IMR-90 (cell line): Measurements from ENCODE around the gene PROM2. TPM values are rescaled to one million over a fixed set of nuclear protein-coding genes. Genes with fewer than 3 reads are reported as not detected.

Source experiments
- ATAC-seq: fragments of 200-7000 bp; cut with Tn5 transposase; 2 replicates; pipeline ENCODE4 v1.9.1; 2020; ENCODE audit warnings: low read depth, mild to moderate bottlenecking, moderate library complexity
- BruUV-seq: library from RNA; stranded (reverse); fragments of 400-500 nt; replicated peaks from 2 replicates; lab custom pipeline; 2021; lab: Mats Ljungman, UMichigan
- CTCF ChIA-PET: fragments of 300-600 bp; formaldehyde crosslinking; extraction: SDS; loops from one replicate; lab custom pipeline; 2021; ENCODE audit warnings: antibody characterized with exemption; lab: Yijun Ruan, JAX
- POLR2A ChIA-PET: fragments of 300-600 bp; sonication (Branson Sonifier 250); formaldehyde crosslinking; loops from one replicate; lab custom pipeline; 2022; ENCODE audit warnings: antibody characterized with exemption; ENCODE audit not compliant: unreplicated experiment; lab: Charles Lee
- DNase-seq: peaks from one replicate; pipeline ENCODE4 v3.0.0; 2013
- H2AFZ ChIP-seq: replicated peaks from 2 replicates; pipeline ENCODE3; 2013; ENCODE audit warnings: low read length, mild to moderate bottlenecking; ENCODE audit not compliant: poor library complexity
- H2AK5ac ChIP-seq: 2 replicates; pipeline ENCODE4 v1.6.1; 2013; ENCODE audit warnings: low read depth, low read length, inconsistent platforms
- H2AK9ac ChIP-seq: replicated peaks from 2 replicates; pipeline ENCODE3; 2013; ENCODE audit warnings: mild to moderate bottlenecking, low read depth, low read length, moderate library complexity; ENCODE audit not compliant: poor library complexity
- H2BK120ac ChIP-seq: 2 replicates; pipeline ENCODE4 v1.6.1; 2013; ENCODE audit warnings: low read depth, low read length, inconsistent platforms
- H2BK15ac ChIP-seq: 3 replicates; pipeline ENCODE4 v1.6.1; 2013; ENCODE audit warnings: low read depth, low read length, inconsistent platforms
- H2BK20ac ChIP-seq: 2 replicates; pipeline ENCODE4 v1.6.1; 2013; ENCODE audit warnings: low read depth, mild to moderate bottlenecking, inconsistent platforms, low read length, moderate library complexity
- H2BK5ac ChIP-seq: 2 replicates; pipeline ENCODE4 v1.6.1; 2013; ENCODE audit warnings: mild to moderate bottlenecking, low read depth, low read length, inconsistent platforms; ENCODE audit not compliant: poor library complexity, severe bottlenecking
- H3K14ac ChIP-seq: replicated peaks from 2 replicates; pipeline ENCODE4 v1.6.1; 2013; ENCODE audit warnings: low read depth, low read length, inconsistent platforms
- H3K18ac ChIP-seq: 2 replicates; pipeline ENCODE4 v1.6.1; 2013; ENCODE audit warnings: low read depth, low read length, control low read depth
- H3K23ac ChIP-seq: 2 replicates; pipeline ENCODE4 v1.6.1; 2013; ENCODE audit warnings: low read depth, low read length, inconsistent platforms
- H3K27ac ChIP-seq: 2 replicates; pipeline ENCODE4 v1.5.1; 2013; ENCODE audit warnings: mild to moderate bottlenecking, control low read depth, low read length; ENCODE audit not compliant: insufficient read depth
- H3K27me3 ChIP-seq: 2 replicates; pipeline ENCODE4 v1.6.1; 2013; ENCODE audit warnings: low read length; ENCODE audit not compliant: control insufficient read depth, insufficient read depth
- H3K36me3 ChIP-seq: 2 replicates; pipeline ENCODE4 v1.6.1; 2013; ENCODE audit warnings: low read length, mixed read lengths; ENCODE audit not compliant: control insufficient read depth, insufficient read depth
- H3K4ac ChIP-seq: 2 replicates; pipeline ENCODE4 v1.6.1; 2013; ENCODE audit warnings: low read depth, low read length, inconsistent platforms
- H3K4me1 ChIP-seq: 2 replicates; pipeline ENCODE4 v1.6.1; 2013; ENCODE audit warnings: low read length, mixed read lengths; ENCODE audit not compliant: control insufficient read depth, insufficient read depth
- H3K4me2 ChIP-seq: 2 replicates; pipeline ENCODE4 v1.6.1; 2013; ENCODE audit warnings: low read depth, mild to moderate bottlenecking, control low read depth, low read length, moderate library complexity
- H3K4me3 ChIP-seq: 2 replicates; pipeline ENCODE4 v1.5.1; 2013; ENCODE audit warnings: low read depth, mild to moderate bottlenecking, control low read depth, low read length, moderate library complexity; ENCODE audit not compliant: insufficient read depth
- H3K56ac ChIP-seq: 2 replicates; pipeline ENCODE4 v1.6.1; 2013; ENCODE audit warnings: low read length, inconsistent platforms; ENCODE audit not compliant: insufficient read depth; ENCODE audit errors: extremely low read depth
- H3K79me1 ChIP-seq, 2 experiments: 2 replicates each; pipeline ENCODE4 v1.6.1; 2013; ENCODE audit warnings: low read length in 2 of 2, inconsistent platforms in 1 of 2, low read depth in 1 of 2
- H3K9ac ChIP-seq: 2 replicates; pipeline ENCODE4 v1.6.1; 2013; ENCODE audit warnings: low read depth, low read length, control low read depth
- H3K9me1 ChIP-seq: 2 replicates; pipeline ENCODE4 v1.6.1; 2013; ENCODE audit warnings: low read length, inconsistent platforms; ENCODE audit not compliant: insufficient read depth
- H3K9me3 ChIP-seq: 2 replicates; pipeline ENCODE4 v1.6.1; 2013; ENCODE audit warnings: low read length; ENCODE audit not compliant: control insufficient read depth, insufficient read depth
- H4K20me1 ChIP-seq: 2 replicates; pipeline ENCODE4 v1.6.1; 2013; ENCODE audit warnings: low read length, inconsistent platforms; ENCODE audit not compliant: insufficient read depth
- H4K5ac ChIP-seq: 2 replicates; pipeline ENCODE4 v1.6.1; 2013; ENCODE audit warnings: mild to moderate bottlenecking, low read depth, low read length, control low read depth
- H4K8ac ChIP-seq, 2 experiments: 2 replicates each; pipeline ENCODE4 v1.6.1; 2013; ENCODE audit warnings: low read depth in 2 of 2, low read length in 2 of 2, control low read depth in 1 of 2, inconsistent platforms in 1 of 2
- H4K91ac ChIP-seq: 2 replicates; pipeline ENCODE4 v1.6.1; 2013; ENCODE audit warnings: low read depth, low read length, inconsistent platforms; ENCODE audit not compliant: insufficient read depth
- MAFK ChIP-seq: IDR thresholded peaks from 2 replicates; pipeline ENCODE4 v1.6.1; 2012; ENCODE audit warnings: low read depth, low read length, improper control_type of control experiment
- NFE2L2 ChIP-seq: fragments of 150-350 bp; IDR thresholded peaks from 2 replicates; pipeline ENCODE4 v1.6.1; 2016; ENCODE audit warnings: low read depth, mild to moderate bottlenecking, low read length
- RAD21 ChIP-seq: IDR thresholded peaks from 2 replicates; pipeline ENCODE4 v1.6.1; 2012; ENCODE audit warnings: low read length, improper control_type of control experiment
- RFX5 ChIP-seq: IDR thresholded peaks from 2 replicates; pipeline ENCODE4 v1.8.0; 2012; ENCODE audit warnings: low read depth, mild to moderate bottlenecking, low read length, moderate library complexity
- SMC3 ChIP-seq: fragments of 150-350 bp; IDR thresholded peaks from 2 replicates; pipeline ENCODE4 v1.6.1; 2016; ENCODE audit warnings: low read depth, mild to moderate bottlenecking, antibody characterized with exemption, low read length, moderate library complexity
- USF2 ChIP-seq: fragments of 150-350 bp; IDR thresholded peaks from 2 replicates; pipeline ENCODE4 v1.6.1; 2017; ENCODE audit warnings: mild to moderate bottlenecking, antibody characterized with exemption, low read length, low read depth
- WGBS, 2 experiments: methylation state at CpG; one replicate each; pipeline versions ENCODE4 v1.1.5 to v1.1.7; 2013; ENCODE audit warnings: missing lambda C conversion rate in 2 of 2; ENCODE audit not compliant: insufficient read length in 1 of 2; ENCODE audit errors: extremely low coverage in 2 of 2; 5-methylcytosine and 5-hydroxymethylcytosine counted together
- dilution Hi-C: fragments of 300-500 bp; cut with HindIII; formaldehyde crosslinking; loops from one replicate; pipeline ENCODE4 v1.14.3; 2018; ENCODE audit warnings: low sequenced_read_pairs; ENCODE audit not compliant: unreplicated experiment
- in situ Hi-C: fragments of 300-500 bp; cut with MboI; formaldehyde crosslinking; loops from 3 replicates; pipeline ENCODE4 v1.14.3; 2019; ENCODE audit warnings: low sequenced_read_pairs, inconsistent platforms, mixed read lengths
- intact Hi-C: fragments of 100-400 bp; cut with micrococcal nuclease; formaldehyde crosslinking; loops from 2 replicates; pipeline ENCODE4 v1.10.0; 2022
- polyA plus RNA-seq, 3 experiments: library from polyadenylated mRNA; depleted of rRNA; stranded (reverse); fragments of >200 nt; gene quantifications; 2 replicates each; pipeline ENCODE4 v1.2.3, GENCODE V29; 2012; ENCODE audit warnings: low replicate concordance in 1 of 3
- total RNA-seq: library from RNA; depleted of rRNA; stranded (reverse); fragments of >200 nt; gene quantifications from 2 replicates; pipeline ENCODE4 v1.2.3, GENCODE V29; 2012

PROM2 gene
- total and polyA plus RNA-seq, 2 of the 4 experiments (the other 2 are of a cell fraction) = 0.26 TPM; not detected in 1

- dilution Hi-C loops (no loop called here), in situ Hi-C loops (no loop called here), intact Hi-C loops (no loop called here)
- no peak overlapping the region for H4K91ac ChIP-seq
- H4K8ac ChIP-seq = no peak overlapping the region
- no peaks in the 10 kb centered on the region for H3K36me3 ChIP-seq
- H2BK5ac ChIP-seq = no peak overlapping the region
- no peak overlapping the region for H2BK15ac ChIP-seq
- no peak overlapping the region for H3K27ac ChIP-seq
- H3K9me3 ChIP-seq = no peaks in the 10 kb centered on the region
- peaks cover 2% of the 10 kb centered on the region; the same call in 1 of the 2 replicates for H3K27me3 ChIP-seq
- no peak overlapping the region for H2AK5ac ChIP-seq
- H3K4me2 ChIP-seq = no peak overlapping the region
- H3K4me3 ChIP-seq = no peak overlapping the region
- no peak overlapping the region for H3K23ac ChIP-seq
- ChIA-PET POLR2A (no interaction called here), CTCF (no interaction called here)
- H3K9ac ChIP-seq = no peak overlapping the region
- TF ChIP-seq RFX5 (no peak), MAFK (no peak), NFE2L2 (no peak), RAD21 (no peak), SMC3 (no peak), USF2 (no peak)
- no peaks in the 10 kb centered on the region for H3K4me1 ChIP-seq
- 20% methylated on average over 1 of the region's 4 CpGs; no CpG with 5 or more reads in 1 of the 2 experiments for WGBS, 2 experiments
- no peak overlapping the region for H2AFZ ChIP-seq
- H3K9me1 ChIP-seq = no peaks in the 10 kb centered on the region
- H3K18ac ChIP-seq = no peak overlapping the region
- ATAC-seq (no peak), DNase-seq (no peak)
- H2AK9ac ChIP-seq = no peak overlapping the region
- H4K5ac ChIP-seq = no peak overlapping the region
- H4K20me1 ChIP-seq = no peaks in the 10 kb centered on the region
- no peaks in the 10 kb centered on the region for H3K79me1 ChIP-seq
- H3K14ac ChIP-seq = no peak overlapping the region
- H2BK120ac ChIP-seq = no peak overlapping the region
- H3K56ac ChIP-seq = no peak overlapping the region
- BruUV-seq = no TSS peak
- H2BK20ac ChIP-seq = no peak overlapping the region
- H3K4ac ChIP-seq = no peak overlapping the region
Observed at GRCh38 chr2:95265182-95265581, 9.1 kb upstream of the PROM2 start.
